ENCODE results near the gene HS6ST2.

HS6ST2 gene

GRCh38 chrX:132623942-132624341 is 334.5 kb downstream of the HS6ST2 start (continued):
- TF ChIP-seq ZNF768 (tag by site-specific recombination; IDR thresholded peaks at IDR 0.05), result no peak
- TF ChIP-seq ZNF626 (tag by site-specific recombination; IDR thresholded peaks at IDR 0.05), result no peak

- CTCF ChIA-PET, result interaction anchor here (0.6 to 5.2 kb wide), 5 partner anchors 8 to 782 kb away, joined by 3 to 34 read pairs (median 3); no protein-coding TSS in a partner anchor
- H3K36me3 ChIP-seq (ENCODE audit: control insufficient read depth in 2 of 2, insufficient read depth in 1 of 2, low read length in 2 of 2), result no peaks in the 10 kb centered on the region
- TF ChIP-seq KLF7 (tag by site-specific recombination; IDR thresholded peaks at IDR 0.05; ENCODE audit: borderline replicate concordance) (no peak), ZBTB7A (tag by site-specific recombination; IDR thresholded peaks at IDR 0.05; ENCODE audit: low read depth) (no peak), ZNF549 (tag by site-specific recombination; IDR thresholded peaks at IDR 0.05) (no peak), ZNF792 (tag by site-specific recombination; IDR thresholded peaks at IDR 0.05) (no peak), MYNN (tag by site-specific recombination; IDR thresholded peaks at IDR 0.05; ENCODE audit: borderline replicate concordance) (no peak), ZNF354C (tag by site-specific recombination; IDR thresholded peaks at IDR 0.05; ENCODE audit: borderline replicate concordance, low read depth) (no peak), PBX3 (CRISPR knock-in tag; IDR thresholded peaks at IDR 0.05) (no peak), ZNF664 (tag by site-specific recombination; IDR thresholded peaks at IDR 0.05) (no peak), ZNF624 (tag by site-specific recombination; IDR thresholded peaks at IDR 0.05) (no peak), HOXD13 (CRISPR knock-in tag; IDR thresholded peaks at IDR 0.05; ENCODE audit: borderline replicate concordance) (no peak), ZNF341 (tag by site-specific recombination; IDR thresholded peaks at IDR 0.05; ENCODE audit: low read depth) (no peak), ZNF777 (tag by site-specific recombination; IDR thresholded peaks at IDR 0.05; ENCODE audit: borderline replicate concordance) (no peak), ZNF391 (tag by site-specific recombination; IDR thresholded peaks at IDR 0.05; ENCODE audit: borderline replicate concordance, low read depth) (no peak), REPIN1 (tag by site-specific recombination; IDR thresholded peaks at IDR 0.05; ENCODE audit: low read depth) (no peak), ZNF202 (tag by site-specific recombination; IDR thresholded peaks at IDR 0.05; ENCODE audit: borderline replicate concordance) (no peak)
Measured at GRCh38 chrX:132623300-132623699, 335.1 kb downstream of the HS6ST2 start.

GRCh38 chrX:132622130-132622529 is 336.3 kb downstream of the HS6ST2 start:
- Histone ChIP-seq H3K27ac (ENCODE audit: extremely low read depth, low read depth, low read length) (no peak overlapping the region), H3K4me1 (ENCODE audit: control insufficient read depth, insufficient read depth, low read length) (no peaks in the 10 kb centered on the region), H3K36me3 (ENCODE audit: control insufficient read depth in 2 of 2, insufficient read depth in 1 of 2, low read length in 2 of 2) (no peaks in the 10 kb centered on the region), H3K4me3 (ENCODE audit: low read depth, low read length) (no peak overlapping the region), H3K9me3 (ENCODE audit: control insufficient read depth, insufficient read depth, low read depth, low read length) (no peaks in the 10 kb centered on the region)
- POLR2A ChIA-PET, result no interaction called here
- CTCF ChIA-PET, result interaction anchor here (0.6 to 5.2 kb wide), 8 partner anchors 8 to 781 kb away, joined by 3 to 34 read pairs (median 4); no protein-coding TSS in a partner anchor
- TF ChIP-seq YY2 (tag by site-specific recombination; IDR thresholded peaks at IDR 0.05) (no peak), ZNF324 (tag by site-specific recombination; IDR thresholded peaks at IDR 0.05) (no peak), ZNF335 (tag by site-specific recombination; conservative IDR thresholded peaks at IDR 0.05) (peak; percentile 84), ZNF398 (tag by site-specific recombination; IDR thresholded peaks at IDR 0.05) (no peak)

More at GRCh38 chrX:132623300-132623699, 335.1 kb downstream of the HS6ST2 start:
- H3K9me3 ChIP-seq (ENCODE audit: control insufficient read depth, insufficient read depth, low read depth, low read length), result no peaks in the 10 kb centered on the region
- no peak overlapping the region for H3K4me3 ChIP-seq (ENCODE audit: low read depth, low read length)
- H3K27ac ChIP-seq (ENCODE audit: extremely low read depth, low read depth, low read length), result no peak overlapping the region
- POLR2A ChIA-PET, result no interaction called here
- H3K4me1 ChIP-seq (ENCODE audit: control insufficient read depth, insufficient read depth, low read length), result no peaks in the 10 kb centered on the region
